Activated T-cell treated with anti-CD3 and anti-CD28 coated beads, Interleukin-2, amount 50 U/mL, for 1 hour (primary cell): ENCODE measurements around the gene TNFRSF4.

Experiments
- DNase-seq: peaks from one replicate; pipeline ENCODE4 v3.0.0-alpha.2; 2020

TNFRSF4 gene

DNA sequence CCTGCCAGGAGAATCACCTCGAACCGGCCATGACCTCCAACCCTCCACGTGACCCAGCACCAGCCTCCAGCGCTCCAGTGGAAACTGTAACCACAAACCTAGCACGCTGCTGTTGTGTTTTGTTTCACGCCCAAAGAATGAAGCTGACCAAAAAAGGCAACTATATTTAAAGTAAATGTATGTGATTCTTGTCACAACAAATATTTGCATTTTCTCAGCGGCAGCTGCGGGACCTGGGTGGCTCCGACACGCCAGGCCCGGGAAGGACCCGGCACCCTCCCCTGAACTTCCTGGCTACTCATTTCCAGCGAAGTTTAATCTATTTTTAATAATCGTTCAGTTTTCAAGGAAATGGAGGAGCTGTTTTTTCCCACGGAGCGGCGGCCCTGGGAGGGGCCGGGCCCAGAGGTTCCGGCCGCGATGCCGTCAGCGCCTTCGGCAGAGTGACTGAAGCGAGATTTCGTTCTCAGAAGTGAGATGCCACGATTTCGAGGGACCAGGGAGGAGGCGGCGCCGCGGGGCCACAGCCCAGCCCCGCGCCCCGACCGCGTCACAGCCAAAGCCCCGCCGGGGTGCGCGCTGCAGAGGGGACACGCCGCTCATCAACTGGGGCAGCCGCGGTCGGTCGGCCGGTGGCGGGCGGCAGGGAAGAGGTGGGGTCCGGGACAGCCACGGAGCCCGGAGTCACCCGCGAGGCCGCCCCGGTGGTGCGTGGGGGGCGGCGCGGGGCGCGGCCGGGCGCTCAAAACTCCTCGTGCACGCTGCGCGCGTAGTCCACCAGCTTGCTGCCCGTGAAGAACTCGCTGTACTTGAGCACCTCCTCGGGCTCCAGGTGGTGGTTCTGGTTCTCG lies 3.0 kb upstream of the TNFRSF4 start:
- peak; percentile 68 for DNase-seq

- no peak for DNase-seq
Measured at GRCh38 chr1:1215881-1216605, 2.1 kb upstream of the TNFRSF4 start.

GRCh38 chr1:1215080-1215676 lies 1.2 kb upstream of the TNFRSF4 start:
- no peak for DNase-seq

- DNase-seq: peak; percentile 63
Measured at GRCh38 chr1:1212780-1213344, 1.1 kb downstream of the TNFRSF4 start.

GRCh38 chr1:1211541-1212441 lies 2.2 kb downstream of the TNFRSF4 start:
- DNase-seq: peak; percentile 31

DNA sequence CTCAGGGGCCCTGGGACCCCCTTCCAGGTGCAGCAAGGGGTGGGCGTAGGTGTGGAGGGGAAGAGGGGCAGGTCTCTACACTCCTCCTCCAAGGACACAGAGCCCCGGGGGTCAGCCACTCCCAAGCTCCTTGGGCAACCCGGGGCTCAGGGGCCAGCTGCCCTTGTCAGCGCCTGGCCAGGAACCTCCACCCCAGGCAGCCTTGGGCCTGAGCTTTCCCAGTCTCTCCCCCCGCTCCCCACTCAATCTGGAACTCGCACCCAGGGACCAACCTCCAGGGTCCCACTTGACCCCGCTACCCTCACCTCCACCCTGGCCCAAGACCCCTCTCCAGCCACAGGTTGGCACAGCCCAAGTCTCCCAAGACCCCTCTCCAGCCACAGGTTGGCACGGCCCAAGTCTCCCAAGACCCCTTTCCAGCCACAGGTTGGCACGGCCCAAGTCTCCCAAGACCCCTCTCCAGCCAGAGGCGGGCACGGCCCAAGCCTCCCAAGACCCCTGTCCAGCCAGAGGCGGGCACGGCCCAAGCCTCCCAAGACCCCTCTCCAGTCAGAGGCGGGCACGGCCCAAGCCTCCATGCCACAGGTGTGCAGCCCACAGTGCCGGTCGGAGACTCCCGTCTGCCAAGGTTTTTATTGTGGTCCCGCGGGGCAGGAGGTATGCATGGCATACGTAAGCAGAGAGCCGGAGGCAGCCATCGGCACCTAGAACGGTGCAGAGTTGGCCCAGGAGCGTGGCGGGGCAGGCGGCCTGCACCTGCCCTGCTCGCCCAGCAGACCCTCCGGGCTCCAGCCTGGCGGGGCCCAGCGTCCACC lies 3.0 kb downstream of the TNFRSF4 start:
- peak; percentile 31 for DNase-seq

- peak; percentile 61 for DNase-seq
Measured at GRCh38 chr1:1208713-1209433, 5.1 kb downstream of the TNFRSF4 start.

DNA sequence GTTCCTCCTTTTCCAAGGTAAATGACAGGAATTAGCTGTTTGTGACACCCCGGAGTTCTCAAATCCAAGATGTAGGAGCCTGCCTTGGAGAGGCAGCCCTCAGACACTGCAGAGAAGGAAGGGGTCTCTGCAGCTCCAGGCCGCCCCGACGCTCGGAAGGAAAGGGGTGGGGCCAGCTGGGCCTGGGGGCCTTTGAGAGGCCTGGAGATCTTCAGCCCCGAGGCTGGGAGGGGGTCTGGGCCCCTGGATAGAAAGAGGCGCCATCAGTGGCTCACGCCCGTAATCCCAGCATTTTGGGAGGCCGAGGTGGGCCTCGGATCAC lies 6.4 kb downstream of the TNFRSF4 start:
- no peak for DNase-seq

GRCh38 chr1:1206966-1207531 lies 6.9 kb downstream of the TNFRSF4 start:
- peak; percentile 46 for DNase-seq

DNA sequence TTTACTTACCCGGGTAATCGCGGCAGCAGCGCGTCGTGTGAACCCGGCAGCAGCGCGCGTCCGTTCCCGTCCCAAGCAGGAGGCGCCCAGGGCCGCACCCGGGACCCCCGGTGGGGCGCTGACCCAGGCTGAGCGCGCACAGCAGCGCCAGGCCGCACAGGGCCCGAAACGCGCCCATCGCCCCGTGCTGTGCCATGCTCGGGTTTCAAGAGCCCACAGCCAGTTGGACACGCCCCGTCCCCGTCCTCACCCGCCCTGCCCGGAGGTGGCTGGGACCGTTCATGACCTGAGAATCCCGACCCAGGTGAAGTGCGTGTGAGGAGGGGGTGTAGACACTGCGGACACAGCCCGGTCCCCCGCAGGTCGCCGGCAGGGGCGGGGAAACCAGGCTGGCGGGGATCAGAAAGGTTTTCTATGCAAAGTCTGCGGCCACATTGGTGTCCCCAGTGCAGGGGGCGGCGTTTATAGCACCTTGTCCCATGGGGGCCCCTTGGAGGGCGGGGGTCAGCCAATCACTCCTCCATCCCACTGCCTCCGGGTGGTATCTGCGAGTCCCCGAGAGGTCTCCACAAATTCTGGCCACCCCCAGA lies 7.5 kb downstream of the TNFRSF4 start, which contains the start of gene TNFRSF18:
Gene TNFRSF18 (minus strand): TSS at position 217 of the 590 bp plus-strand sequence. CDS start 21 bp downstream, at position 196.
- DNase-seq: peak; percentile 66

DNA sequence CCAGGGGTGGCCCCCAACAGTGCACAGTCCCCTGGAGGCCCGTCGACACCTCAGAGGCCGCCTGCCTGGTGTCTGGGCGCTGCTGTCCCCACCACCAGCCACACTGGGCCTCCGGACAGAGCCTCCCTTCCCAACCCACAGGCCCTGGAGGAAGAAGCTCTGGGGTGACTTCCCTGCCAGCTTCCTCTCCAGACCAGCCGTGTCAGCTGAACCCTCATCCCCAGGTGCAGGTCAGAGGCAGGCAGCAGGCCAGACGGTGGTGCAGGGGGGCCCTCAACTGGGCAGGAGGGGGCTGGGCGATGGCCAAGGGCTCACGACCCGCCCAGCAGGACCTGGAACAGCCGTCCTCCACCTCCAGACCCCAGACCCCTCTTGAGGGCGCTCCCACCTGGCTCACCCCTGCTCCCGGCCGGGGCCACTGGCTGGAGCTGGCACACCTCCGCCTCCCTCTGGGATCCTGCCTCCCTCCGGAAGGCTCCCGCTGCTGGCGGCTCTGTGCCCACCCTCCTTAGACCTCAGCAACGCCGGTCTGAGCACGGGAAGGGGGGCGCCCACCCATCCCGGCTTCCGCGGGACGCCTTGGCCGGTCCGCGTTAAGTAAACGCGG lies 8.1 kb downstream of the TNFRSF4 start:
- DNase-seq: peak; percentile 47

DNA sequence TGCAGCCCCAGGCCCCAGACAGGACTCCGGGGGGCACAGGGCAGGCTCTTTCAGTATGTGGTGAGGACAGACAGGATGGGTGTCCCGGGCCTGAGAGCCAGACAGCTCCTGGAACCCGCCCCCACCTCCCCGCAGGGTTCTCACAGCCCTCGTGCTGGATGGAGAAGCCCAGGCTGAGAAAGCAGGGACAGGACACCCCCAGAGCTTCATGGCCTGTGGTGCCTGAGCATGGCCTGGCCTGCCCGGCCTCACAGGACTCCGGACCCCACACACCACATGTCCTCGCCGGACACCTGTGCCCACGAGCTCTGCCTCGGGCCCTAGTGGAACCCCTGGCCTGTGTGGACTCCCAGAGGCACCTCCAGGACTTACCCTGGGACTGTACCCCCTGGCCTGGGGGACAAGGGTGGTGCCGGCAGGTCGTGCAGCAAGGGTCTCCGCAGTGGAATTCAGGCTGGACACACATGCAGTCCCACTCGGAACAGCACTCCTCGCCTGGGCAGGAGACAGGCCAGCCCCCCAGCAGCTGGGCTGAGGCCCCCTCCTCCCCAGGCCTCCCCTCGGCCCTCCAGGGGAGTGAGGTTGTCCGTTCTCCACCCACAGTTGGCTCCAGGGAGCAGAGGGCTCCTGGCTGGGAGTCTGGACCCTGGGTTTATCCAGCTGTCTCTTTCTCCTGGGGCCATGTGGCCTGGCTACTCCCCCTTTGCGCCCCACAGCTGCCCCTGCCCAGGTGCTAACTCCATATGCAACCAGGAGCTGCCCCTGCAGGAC lies 8.8 kb downstream of the TNFRSF4 start:
- peak; percentile 49 for DNase-seq

DNA sequence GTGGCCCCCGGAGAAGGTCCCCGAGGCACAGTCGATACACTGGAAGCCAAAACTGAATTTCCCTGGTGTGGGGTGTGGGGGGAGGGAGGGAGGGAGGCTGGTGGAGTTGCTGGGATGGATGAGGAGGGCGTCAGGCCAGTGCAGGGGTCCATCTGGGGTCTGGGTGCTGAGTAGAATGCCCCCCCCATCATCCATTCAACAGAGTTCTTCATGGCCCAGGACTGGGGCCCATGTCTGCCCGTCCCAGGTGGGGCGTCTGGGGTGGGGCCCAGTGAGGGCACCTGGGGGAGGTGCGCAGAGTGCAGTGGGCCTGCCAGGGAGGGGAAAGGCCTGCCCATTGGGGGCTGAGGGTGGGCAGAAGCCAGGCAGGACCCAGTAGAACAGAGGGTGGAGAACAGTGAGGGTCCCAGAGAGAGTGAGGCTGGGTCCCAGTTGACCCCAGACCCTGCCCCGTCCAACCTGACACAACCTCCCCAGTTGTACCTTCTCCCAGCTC lies 9.5 kb downstream of the TNFRSF4 start:
- no peak for DNase-seq

- peak; percentile 37 for DNase-seq
Measured at GRCh38 chr1:1203561-1204424, 10.2 kb downstream of the TNFRSF4 start.

DNA sequence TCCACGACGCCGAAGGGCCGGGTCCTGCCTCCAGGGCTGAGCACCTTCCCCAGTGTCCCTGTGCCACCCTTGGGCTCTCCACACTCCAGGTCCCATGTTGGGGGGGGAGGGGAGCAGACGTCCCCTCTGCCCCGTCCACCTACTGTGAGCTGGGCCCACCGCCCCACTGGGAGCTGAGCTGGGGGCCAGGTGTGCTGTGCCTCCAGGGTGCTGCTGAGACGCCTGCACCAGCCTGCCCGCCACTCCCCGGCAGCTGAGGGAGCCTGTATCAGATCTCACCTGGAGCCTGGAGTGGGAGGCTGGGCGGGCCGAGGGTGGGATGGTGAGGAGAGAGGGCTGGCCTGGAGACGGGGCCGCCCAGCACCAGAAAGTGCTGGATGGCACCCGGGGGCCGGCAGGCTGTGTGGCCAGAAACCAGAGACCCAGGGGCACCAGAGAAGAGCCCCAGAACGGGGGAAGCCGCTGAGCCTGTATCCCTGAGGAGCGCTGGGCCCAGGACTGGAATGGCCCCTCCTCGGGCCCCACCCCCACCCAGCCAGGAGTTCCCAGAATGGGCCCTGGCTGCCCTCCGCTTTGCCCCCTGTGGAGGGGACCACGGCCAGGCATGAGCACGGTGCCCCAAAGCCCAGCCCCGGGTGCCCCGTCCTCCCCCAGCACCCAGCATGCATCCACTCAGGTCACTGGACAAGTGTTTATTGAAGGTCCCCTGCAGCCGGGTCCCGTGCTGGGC lies 11.0 kb downstream of the TNFRSF4 start:
- peak; percentile 43 for DNase-seq
